H1 (cell line): ENCODE measurements around the gene YWHAG. TPM values are rescaled to one million over a fixed set of nuclear protein-coding genes. Genes with fewer than 3 reads are reported as not detected.

Experiments used
- EGR1 ChIP-seq: IDR thresholded peaks from 2 replicates; pipeline ENCODE4 v1.6.1; 2011; ENCODE audit warnings: low read depth, low read length, borderline replicate concordance
- KDM1A ChIP-seq: fragments of 200-600, 300-600 bp; sonication (generic); IDR thresholded peaks from 2 replicates; pipeline ENCODE4 v1.7.1; 2016; ENCODE audit warnings: mild to moderate bottlenecking, low read length, borderline replicate concordance
- polyA plus RNA-seq, 7 experiments: library from polyadenylated mRNA; depleted of rRNA in 3 of 7; stranded (reverse) in 5 of 7; unstranded in 2 of 7; fragments of >200 nt in 5 of 7; fragments of 200-250 nt in 2 of 7; gene quantifications; 1 replicate in 5 of 7; 2 replicates in 1 of 7; 4 replicates in 1 of 7; pipeline versions ENCODE4 v1.2.1 to v1.2.3, GENCODE V29; 2011 to 2013; ENCODE audit warnings: missing spikeins in 2 of 7, mixed read lengths in 2 of 7
- total RNA-seq: library from RNA; stranded (reverse); fragmentation: NEBNext Ultra II Directional; extraction: Animal tissue kit (Norgen Biotek cat#: 25700); gene quantifications from 2 replicates; pipeline ENCODE4 v1.2.1, GENCODE V29; 2021
- TF ChIP-seq, protein P1 (sequence below): fragments of 300-600 bp; sonication (generic); IDR thresholded peaks from 2 replicates; pipeline ENCODE4 v1.7.1; 2012; ENCODE audit warnings: low read length, moderate library complexity, mild to moderate bottlenecking, inconsistent platforms; ENCODE audit not compliant: insufficient replicate concordance

YWHAG gene
- total and polyA plus RNA-seq, 2 of the 8 experiments (the other 6 are each of a cell fraction or from before 2014, with no cell fraction given): 57.2 to 241 TPM

DNA sequence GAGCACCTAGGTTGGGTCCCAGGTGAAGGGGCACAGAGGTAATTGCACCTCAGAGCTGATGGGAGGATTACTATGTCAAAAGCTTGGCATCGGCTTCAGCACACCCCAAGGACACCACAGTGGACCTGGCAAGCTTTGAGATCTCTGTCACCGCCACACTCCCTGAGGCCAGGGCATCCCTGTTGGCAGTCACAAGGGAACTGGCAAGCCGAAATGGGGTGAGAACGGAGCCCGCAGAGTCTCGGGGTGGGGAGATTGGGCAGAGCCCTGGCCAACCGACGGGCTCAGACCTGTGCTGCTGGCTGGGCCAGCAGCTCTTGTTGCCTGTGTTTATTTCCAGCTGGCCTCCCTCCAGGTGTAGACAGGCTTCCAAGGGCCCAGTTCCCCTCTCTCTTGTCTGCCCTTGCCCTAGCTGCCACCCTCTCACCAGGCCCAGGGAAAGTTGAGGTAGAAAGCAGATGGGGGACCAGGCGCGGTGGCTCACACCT, 53.9 kb downstream of the YWHAG start (continued):
- TF ChIP-seq, protein P1, sequence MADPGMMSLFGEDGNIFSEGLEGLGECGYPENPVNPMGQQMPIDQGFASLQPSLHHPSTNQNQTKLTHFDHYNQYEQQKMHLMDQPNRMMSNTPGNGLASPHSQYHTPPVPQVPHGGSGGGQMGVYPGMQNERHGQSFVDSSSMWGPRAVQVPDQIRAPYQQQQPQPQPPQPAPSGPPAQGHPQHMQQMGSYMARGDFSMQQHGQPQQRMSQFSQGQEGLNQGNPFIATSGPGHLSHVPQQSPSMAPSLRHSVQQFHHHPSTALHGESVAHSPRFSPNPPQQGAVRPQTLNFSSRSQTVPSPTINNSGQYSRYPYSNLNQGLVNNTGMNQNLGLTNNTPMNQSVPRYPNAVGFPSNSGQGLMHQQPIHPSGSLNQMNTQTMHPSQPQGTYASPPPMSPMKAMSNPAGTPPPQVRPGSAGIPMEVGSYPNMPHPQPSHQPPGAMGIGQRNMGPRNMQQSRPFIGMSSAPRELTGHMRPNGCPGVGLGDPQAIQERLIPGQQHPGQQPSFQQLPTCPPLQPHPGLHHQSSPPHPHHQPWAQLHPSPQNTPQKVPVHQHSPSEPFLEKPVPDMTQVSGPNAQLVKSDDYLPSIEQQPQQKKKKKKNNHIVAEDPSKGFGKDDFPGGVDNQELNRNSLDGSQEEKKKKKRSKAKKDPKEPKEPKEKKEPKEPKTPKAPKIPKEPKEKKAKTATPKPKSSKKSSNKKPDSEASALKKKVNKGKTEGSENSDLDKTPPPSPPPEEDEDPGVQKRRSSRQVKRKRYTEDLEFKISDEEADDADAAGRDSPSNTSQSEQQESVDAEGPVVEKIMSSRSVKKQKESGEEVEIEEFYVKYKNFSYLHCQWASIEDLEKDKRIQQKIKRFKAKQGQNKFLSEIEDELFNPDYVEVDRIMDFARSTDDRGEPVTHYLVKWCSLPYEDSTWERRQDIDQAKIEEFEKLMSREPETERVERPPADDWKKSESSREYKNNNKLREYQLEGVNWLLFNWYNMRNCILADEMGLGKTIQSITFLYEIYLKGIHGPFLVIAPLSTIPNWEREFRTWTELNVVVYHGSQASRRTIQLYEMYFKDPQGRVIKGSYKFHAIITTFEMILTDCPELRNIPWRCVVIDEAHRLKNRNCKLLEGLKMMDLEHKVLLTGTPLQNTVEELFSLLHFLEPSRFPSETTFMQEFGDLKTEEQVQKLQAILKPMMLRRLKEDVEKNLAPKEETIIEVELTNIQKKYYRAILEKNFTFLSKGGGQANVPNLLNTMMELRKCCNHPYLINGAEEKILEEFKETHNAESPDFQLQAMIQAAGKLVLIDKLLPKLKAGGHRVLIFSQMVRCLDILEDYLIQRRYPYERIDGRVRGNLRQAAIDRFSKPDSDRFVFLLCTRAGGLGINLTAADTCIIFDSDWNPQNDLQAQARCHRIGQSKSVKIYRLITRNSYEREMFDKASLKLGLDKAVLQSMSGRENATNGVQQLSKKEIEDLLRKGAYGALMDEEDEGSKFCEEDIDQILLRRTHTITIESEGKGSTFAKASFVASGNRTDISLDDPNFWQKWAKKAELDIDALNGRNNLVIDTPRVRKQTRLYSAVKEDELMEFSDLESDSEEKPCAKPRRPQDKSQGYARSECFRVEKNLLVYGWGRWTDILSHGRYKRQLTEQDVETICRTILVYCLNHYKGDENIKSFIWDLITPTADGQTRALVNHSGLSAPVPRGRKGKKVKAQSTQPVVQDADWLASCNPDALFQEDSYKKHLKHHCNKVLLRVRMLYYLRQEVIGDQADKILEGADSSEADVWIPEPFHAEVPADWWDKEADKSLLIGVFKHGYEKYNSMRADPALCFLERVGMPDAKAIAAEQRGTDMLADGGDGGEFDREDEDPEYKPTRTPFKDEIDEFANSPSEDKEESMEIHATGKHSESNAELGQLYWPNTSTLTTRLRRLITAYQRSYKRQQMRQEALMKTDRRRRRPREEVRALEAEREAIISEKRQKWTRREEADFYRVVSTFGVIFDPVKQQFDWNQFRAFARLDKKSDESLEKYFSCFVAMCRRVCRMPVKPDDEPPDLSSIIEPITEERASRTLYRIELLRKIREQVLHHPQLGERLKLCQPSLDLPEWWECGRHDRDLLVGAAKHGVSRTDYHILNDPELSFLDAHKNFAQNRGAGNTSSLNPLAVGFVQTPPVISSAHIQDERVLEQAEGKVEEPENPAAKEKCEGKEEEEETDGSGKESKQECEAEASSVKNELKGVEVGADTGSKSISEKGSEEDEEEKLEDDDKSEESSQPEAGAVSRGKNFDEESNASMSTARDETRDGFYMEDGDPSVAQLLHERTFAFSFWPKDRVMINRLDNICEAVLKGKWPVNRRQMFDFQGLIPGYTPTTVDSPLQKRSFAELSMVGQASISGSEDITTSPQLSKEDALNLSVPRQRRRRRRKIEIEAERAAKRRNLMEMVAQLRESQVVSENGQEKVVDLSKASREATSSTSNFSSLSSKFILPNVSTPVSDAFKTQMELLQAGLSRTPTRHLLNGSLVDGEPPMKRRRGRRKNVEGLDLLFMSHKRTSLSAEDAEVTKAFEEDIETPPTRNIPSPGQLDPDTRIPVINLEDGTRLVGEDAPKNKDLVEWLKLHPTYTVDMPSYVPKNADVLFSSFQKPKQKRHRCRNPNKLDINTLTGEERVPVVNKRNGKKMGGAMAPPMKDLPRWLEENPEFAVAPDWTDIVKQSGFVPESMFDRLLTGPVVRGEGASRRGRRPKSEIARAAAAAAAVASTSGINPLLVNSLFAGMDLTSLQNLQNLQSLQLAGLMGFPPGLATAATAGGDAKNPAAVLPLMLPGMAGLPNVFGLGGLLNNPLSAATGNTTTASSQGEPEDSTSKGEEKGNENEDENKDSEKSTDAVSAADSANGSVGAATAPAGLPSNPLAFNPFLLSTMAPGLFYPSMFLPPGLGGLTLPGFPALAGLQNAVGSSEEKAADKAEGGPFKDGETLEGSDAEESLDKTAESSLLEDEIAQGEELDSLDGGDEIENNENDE: no peak
- TF ChIP-seq KDM1A (no peak), EGR1 (no peak)
